Stimulated activated CD4-positive, alpha-beta T cell treated with anti-CD3 and anti-CD28 coated beads, Interleukin-4, amount 100 ng/mL, for 1 hour (primary cell): ENCODE results near the gene MRPL12.
A peak's percentile ranks its signal among the peaks of the same experiment; 100 is the strongest.
"Not testable (repeated sequence)": the region's sequence is repeated elsewhere in the genome, so short reads cannot be mapped to it uniquely, and the experiment has no call there.

Experiments
- DNase-seq: peaks from one replicate; pipeline ENCODE4 v3.0.0-alpha.2; 2020

Gene MRPL12

DNA sequence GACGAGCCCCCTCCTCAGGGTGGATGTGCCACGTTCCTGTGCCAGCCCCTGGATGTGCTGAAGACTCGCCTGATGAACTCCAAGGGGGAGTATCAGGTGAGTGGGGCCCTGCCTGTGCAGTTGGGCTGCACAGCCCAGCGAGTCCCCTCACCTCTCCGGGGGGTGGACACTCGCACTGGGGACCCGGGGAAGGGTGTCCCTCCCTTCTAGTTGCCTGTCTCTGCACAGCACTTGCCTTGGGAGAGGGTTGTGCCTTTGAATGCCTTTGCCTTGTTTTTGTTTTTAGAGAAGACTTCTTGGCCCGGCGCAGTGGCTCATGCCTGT lies 14.6 kb downstream of the MRPL12 start:
- DNase-seq: no peak

DNA sequence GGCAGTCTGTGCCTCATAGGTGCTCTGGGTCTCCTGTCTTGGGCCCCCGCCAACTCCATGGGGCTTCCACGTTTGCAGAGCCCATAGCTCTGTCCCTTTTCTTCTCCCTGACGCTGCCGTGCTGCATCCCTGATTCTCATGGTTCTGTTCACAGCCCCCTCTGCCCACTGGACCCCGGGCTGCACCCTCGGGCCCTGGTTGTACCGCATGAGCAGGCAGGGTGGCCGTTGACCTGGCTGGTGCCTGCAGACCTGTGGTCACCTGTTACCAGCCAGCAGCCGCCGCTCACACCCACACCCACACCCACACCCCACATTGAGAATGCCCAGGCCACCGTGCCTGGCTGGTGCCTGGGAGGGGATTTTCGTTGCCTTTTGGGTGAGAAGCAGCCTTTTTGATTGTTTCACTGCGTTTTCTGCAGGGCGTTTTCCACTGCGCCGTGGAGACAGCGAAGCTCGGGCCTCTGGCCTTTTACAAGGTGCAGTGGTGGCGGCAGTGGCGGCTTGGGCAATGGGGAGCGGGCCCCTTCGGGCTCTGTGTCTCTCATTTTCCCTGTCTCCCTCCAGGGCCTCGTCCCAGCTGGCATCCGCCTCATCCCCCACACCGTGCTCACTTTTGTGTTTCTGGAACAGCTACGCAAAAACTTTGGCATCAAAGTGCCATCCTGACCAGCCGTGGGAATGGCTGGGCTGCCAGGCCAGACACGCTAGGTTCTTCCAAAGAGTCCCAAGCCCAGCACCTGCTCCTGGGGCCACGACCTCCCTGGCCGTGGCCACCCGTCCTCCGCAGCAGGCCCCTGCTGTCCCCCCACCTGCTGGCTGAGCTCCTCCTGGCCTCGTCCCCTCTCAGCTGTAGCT lies 16.5 kb downstream of the MRPL12 start:
- no peak for DNase-seq

DNA sequence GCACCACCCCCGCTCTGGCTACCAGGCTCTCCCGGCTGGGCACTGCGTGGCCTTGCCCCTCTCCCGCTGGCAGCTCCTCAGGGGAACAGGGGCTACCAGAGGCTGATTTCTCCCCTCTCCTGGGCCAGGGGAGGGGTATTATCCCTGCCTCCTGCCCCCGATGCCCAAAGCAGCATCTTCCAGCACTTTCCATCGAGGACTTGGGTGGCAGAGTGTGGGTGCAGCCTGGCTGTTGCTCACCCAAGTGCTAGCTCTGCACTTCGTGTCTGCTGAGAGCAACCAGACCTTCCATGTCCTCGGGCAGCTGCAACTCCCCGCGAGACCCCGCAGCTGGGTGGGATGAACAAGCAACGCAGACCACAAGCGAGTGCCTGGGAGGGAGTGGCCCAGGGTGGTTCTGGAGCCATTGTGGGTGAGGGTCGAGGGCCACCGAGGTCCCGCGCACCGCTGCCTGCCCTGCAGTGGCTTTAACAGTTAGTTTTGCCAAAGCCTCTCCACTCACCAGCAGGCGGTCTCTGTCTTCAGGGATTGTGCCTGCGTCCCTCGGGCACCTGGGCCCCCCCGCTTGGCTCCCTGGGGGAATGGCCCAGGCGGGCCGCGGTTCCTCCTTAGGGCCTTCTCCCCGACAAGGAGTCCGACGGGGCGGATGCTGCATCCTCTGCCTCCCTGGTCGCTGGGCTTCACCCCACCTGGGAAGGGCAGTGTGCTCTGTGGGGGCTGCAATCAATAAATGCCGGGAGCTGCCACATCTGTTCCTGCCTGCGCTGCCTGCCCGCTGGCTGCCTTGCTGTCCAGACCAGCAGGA lies 17.3 kb downstream of the MRPL12 start:
- DNase-seq: no peak

DNA sequence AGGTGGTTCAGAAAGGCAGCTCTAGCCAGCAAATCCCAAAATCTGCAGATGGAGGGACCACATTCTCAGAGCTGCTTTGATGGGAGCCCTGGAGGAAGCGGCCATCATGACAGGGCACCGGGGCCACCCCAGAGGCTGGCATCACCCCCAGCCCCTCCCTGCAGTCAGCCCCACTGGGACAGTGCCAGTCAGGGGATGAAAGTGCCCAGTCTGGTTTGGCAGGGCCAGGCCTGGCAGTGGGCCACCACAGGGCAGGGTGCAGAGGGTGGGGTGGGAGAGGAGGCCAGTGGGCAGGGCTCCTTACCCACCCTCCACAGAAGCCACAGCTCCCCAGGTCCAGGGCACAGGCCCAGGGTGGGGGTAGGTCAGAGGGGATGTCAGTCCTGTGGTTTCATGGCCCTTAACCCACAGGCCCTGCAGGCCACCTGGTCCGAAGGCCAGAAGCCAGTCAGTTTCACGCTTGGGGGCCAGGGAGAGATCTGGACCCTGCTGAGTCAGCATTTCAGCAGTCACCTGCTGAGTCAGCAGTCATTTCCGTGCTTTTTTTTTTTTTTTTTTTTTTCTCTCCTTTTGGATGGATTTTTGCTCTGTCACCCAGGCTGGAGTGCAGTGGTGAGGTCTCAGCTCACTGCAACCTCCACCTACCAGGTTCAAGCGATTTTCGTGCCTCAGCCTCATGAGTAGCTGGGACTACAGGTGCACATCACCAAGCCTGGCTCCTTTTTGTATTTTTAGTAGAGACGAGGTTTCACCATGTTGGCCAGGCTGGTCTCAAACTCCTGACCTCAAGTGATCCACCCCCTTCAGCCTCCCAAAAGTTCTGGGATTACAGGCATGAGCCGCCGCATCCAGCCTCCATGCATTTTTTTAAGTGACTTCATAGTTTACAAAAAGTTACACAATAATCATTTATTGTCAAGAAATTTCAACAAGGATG lies 19.3 kb downstream of the MRPL12 start:
- DNase-seq: no peak

DNA sequence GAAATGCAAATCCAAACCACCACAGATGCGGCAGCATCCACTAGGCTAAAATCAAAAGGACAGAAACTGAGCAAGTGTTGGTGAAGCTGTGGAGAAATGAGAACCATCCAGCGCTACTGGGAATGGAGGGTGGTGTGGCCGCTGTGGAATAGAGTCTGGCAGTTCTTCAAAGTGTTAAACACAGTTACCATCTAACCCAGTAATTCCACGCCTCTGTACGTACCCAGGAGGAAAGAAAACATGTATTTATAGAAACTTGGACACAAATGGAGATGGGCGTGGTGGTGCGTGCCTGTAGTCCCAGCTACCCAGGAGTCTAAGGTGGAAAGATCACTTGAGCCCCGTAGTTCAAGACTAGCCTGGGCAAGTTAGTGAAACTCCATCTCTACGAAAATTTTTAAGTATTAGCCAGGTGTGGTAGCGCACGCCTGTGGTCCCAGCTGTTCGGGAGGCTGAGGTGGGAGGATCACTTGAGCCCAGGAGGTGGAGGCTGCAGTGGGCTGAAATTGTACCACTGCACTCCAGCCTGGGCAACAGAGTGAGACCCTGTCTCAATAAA lies 20.6 kb downstream of the MRPL12 start:
- DNase-seq: no peak

DNA sequence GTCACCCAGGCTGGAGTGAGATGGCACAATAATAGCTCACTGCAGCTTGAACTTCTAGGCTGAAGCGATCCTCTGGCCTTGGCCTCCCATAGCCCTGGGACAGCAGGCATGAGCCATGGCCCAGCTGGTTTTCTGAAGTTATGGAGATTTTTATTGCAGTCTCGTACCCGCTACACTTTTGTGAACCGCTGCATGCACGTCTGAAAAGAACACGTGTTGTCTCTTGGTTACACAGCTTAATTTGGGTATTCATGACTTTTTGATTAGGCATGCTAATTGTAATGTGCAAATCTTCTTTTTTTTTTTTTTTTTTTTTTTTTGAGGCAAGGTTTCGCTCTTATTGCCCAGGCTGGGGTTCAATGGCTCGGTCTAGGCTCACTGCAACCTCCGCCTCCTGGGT lies 22.3 kb downstream of the MRPL12 start:
- DNase-seq: no peak

DNA sequence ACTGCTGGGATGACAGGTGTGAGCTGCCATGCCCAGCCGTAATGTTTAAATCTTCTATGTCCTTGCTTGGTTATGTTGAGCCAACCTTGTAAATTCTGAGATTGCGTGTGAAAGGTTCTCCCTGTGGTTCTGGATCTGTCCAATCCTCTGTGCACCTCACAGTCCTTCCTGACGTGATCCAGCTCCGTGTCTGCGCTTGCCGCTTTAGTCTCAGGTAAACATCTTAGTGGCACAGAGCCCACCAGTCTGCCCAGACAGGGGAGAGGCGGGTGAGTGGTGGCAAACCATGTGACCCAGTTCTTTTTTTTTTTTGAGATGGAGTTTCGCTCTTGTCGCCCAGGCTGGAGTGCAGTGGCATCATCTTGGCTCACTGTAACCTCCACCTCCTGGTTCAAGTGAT lies 22.8 kb downstream of the MRPL12 start:
- no peak for DNase-seq

DNA sequence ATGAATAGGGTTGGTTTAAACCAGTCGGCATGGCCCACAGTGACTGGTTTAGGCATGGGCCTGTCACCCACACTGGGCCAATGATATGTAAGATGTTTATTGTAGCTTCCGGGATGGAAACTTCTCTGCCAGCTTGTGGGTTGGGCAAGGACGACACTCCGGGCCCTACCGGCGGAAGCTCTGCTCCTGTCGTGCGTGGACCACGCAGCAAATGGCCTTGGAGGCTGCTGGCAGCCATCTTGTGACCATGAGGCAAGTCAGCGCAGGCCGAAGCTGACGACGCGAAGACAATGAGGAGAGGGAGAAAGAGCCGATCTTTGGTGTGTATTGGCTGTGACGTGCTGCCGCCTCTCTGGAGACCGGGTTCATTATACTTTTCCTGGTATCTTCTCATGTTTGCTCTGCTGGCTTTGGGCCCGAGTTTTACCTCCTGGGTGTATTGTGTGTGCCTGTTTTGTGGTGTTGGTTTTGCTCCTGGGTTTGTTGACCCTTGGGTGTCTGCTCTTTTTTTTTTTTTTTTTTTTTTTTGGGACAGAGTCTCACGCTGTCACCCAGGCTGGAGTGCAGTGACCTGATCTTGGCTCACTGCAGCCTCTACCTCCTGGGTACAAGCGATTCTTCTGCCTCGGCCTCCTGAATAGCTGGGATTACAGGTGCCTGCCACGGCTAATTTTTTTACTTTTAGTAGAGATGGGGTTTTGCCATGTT lies 24.3 kb downstream of the MRPL12 start:
- DNase-seq: no peak

DNA sequence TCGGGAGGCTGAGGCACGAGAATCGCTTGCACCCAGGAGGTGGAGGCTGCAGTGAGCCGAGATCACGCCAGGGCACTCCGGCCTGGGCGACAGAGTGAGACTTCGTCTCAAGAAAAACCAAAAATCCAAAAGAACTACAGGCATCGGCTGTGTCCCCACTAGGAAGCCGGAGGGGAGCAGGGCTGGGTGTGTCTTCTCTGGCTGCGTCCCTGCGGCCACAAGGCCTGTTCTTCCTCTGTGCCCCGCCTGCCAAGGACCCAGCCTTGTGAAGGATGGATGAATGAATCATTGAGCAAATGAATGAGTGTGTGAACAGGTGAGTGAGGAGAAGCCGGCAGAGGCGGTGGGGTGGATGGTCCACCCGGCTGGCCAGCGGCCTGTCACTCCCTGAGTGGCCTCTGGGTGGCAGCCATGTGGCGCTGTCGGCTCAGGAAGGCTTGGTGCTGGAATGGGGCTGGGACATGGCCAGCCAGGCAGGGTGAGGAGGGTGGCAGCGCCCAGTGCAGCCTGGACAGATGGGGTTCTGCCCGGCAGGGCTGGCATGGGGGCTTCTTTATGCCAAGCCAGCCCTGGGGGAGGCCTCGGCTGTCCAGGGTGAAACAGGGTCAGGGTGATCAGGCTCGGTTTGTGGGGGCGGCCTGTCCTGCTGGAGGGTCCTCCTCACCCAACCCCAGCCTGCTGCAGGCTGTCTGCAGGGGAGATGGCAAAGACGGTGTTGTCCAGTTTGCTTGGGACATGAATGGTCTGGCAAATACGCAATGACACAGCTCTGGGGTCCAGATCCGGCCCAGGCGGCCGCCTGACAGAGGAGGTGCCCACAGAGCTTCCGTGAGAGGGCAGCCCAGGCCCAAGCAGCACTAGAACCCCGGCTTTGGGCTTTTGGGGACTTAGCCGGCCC lies 30.6 kb downstream of the MRPL12 start:
- DNase-seq: peak; percentile 64

DNA sequence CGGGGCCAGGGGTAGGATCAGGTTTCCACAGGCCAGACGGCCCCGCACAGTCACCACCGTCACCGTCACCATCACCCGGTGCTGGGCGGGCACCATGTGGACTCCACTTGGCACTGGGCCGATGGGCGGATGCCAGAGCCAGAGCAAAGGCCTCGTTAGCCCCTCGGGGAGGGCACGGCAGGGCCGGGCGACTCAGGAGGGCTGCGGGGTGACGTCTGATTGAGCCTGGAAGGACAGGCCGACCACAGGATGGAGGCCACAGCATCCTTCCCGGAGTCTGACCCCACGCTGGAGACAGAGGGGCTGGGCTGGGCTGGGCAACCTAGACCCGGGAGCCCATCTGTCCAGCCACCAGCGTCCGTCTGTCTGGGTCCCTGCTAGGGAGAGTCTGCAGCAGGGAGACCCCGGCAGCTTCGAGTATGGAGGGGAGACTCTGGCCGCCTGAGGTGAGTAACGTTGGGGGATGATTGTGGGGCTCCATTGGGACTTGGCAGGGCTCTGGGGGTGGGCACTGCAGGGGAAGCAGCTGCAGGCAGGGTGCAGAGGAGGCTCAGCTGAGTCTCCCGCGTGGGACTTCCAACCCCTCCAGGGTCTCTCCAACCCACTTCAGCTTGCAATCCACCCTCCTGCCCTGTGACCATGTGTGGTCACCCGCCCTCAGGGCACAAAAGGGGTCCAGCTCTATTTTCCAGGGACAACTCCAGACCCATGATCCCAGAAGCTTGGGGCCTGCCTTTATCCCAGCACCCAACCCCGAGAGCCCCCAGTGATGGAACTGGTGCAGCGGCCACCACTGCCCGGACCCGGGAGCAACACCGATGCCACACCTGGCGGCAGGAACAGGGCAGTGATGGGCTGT lies 31.5 kb downstream of the MRPL12 start:
- DNase-seq: no peak

DNA sequence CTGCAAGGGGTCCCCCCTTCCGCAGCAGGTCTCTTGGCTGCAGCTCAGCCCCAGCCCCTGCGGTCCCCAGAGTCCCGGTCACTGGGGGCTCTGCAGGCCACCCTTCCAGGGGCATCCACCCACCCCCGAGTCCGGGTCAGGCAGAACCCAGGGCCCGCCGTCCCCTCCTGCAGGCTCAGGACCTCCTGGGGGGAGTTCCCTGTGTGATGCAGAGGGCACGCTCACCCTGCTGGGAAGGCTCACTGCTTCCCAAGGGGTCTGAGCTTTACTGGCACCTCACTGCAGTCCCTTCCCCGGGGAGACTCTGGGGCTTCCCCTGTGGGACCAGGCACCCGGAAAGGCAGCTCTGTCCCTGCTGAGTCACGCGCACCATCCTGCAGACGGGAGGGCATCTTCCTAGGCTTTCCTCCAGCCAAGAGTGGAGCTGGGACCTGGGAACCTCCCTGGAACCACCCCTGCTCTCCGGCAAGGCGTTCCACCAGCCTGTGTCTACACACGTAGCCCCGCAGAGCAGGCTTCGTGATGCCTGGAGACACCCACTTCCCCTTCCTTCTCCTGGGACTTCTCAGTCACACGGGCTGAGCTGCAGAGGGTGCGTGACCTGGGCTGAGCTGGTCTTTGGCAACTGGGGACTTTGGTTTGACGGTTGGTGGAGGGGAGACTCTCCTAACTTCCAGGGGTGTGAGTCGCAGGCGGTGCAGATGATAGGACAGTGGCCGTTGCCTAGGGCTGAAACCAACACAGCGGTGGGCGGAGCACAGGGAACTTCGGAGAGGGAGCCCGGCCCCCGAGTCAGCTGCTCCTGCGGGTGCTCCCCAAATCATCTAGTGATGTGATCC lies 32.3 kb downstream of the MRPL12 start:
- no peak for DNase-seq

DNA sequence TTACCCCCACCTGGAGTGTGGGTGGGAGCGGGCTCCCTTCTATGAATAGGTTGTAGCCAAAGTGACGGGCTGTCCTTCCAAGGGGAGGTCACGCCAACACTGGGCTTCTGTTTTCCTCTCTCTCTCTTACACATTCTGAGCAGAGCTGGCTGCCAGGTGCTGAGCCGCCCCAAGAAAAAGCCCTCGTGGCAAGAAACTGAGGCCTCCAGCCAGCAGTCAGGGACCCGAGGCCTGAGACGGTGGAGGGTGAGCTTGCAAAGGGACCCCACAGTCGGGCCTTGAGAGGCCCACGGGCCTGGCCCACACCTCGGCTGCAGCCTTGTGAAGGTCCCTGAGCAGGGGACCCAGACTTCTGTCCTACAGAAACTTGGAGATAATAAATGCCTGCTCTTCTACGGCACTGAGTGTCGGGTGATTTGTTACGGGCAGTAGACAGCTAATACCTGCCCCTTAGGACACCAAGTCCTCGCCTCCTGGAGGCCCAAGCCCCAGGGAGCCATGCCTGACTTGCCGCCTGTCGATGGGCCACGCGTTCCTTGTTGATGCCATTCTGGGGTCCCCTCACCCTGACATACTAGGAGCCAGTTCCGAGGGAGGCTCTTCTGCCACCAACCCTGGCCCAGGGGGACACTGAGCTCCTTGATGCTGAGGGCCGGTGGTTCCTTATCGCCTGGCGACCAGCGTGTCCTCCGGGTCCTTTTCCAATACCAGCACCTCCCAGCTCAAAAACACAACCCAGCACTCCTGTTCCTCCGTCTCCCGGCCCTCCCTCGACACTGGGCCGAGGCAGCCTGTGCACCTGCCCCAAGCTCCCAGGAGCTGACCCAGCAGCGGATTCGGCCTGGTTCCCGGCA lies 35.0 kb downstream of the MRPL12 start:
- DNase-seq: no peak

DNA sequence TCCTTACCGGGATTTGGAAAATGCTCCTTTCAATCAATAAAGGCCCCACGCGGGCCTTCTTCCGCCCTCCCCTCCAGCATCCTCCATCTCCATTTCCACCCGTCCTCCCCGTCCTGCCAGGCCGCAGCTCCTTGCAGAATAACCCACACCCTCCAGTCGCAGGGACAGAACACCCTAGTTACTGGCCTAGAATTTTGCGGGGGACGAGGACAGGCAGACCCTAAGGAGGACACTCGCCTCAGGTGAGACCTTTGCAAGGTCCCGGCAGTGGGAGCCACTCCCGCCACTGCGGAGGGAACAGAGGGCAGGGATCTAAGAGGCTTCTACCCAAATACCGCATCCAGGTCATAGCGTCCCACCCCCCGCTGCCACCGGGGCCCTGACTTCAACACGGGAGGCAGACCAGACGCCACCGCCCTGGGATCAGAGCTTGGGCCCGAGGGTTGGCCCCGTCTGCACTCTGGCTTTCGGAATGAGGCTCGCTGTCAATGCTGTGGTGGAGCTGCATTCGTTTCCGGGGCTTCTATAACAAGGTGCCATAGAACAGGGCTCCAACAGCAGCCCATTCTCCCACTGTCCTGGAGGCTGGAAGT lies 35.7 kb downstream of the MRPL12 start:
- no peak for DNase-seq

DNA sequence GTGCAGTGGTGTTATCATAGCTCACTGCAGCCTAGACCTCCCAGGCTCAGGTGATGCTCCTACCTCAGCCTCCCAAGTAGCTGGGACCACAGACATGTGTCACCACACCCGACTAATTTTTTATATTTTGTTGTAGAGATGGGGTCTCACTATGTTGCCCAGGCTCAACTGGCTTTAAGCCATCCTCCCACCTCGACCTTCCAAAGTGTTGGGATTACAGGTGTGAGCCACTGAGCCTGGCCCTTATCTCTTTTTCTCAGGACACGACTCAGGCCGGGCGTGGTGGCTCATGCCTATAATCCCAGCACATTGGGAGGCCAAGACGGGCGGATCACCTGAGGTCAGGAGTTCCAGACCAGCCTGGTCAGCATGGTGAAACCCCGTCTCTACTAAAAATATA lies 36.4 kb downstream of the MRPL12 start:
- not testable (repeated sequence) for DNase-seq

DNA sequence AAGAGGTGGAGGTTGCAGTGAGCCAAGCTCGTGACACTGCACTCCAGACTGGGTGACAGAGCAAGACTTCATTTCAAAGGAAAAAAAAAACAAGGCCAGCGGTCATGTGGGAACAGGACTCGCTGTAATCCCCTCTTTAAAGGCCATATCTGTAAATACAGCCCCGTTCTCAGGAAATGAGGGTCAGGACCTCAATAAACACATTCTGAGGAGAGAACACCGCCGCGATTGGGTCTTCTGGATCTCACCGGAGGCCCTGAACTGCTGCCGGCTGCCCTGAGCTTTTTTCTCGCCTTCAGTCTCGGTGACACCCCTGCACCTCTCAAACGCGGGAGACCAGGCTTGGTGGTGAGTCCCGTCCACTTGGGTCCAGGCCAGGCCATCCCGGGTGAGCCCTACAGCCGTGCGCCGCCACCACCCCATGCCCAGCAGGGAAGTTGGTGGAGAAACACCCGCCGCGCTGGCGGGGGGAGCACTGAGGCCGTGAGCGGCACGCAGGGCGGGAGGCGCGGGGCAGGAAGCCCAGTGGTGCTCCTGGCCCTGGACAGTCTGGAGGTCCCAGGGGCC lies 37.3 kb downstream of the MRPL12 start:
- no peak for DNase-seq

DNA sequence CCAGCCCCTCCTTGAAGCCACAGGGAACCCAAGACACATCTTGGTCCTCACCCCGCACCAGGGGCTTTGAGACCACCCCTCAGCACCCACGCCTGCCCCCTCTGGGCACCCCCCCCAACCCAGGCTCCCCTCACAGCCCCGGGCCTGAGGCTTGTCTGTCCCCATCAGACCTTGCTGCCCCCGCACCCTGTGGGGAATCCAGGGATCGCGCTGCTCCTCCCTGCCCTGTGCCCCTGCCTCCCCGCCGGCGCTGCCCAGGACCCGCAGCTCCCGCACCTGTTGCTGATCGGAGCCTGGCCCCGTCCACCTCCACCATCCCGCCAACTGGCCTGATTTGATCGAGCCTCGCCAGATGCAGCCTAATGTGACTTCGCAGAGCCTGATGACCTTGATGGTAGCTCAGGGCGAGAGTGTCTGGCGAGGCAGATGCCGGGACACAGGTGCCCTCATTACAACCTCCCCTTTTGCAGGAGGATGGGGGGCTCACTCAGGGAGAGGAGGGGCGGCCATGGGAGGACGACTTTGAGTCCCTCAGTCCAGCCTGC lies 38.0 kb downstream of the MRPL12 start:
- DNase-seq: no peak
